Femur (tissue), 1 donor: ENCODE data around the gene PLOD1.
A peak's percentile ranks its signal among the peaks of the same experiment; 100 is the strongest.
"Not testable (repeated sequence)": the region's sequence is repeated elsewhere in the genome, so short reads cannot be mapped to it uniquely, and the experiment has no call there.

Experiments
- DNase-seq: peaks from one replicate; pipeline ENCODE4 v3.0.0-alpha.2; 2017

The PLOD1 gene

GRCh38 chr1:11913291-11913690, 21.2 kb upstream of the PLOD1 start:
- DNase-seq, result no peak

- no peak for DNase-seq
Observed at GRCh38 chr1:11914024-11914423, 20.5 kb upstream of the PLOD1 start.

- no peak for DNase-seq
Observed at GRCh38 chr1:11918799-11919519, 15.6 kb upstream of the PLOD1 start.

DNA sequence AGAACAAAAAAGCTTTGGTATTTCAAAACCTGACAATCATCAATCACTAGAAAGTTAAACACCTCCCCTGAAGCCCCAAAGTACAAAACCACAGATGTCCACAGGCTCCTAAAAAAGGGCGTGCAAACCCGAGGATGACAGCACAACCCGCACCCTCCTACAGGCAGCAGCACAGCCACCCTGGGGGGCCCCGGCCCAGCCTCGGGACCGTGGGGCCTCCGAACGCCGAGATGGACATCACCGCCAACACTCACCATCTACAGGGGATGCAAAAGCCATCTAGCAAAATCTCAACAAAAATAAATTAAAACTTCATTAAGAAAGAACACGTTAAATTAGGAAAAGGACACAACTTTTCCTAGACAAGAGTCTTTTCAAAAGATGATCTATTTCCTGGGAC, 14.9 kb upstream of the PLOD1 start:
- no peak for DNase-seq

DNA sequence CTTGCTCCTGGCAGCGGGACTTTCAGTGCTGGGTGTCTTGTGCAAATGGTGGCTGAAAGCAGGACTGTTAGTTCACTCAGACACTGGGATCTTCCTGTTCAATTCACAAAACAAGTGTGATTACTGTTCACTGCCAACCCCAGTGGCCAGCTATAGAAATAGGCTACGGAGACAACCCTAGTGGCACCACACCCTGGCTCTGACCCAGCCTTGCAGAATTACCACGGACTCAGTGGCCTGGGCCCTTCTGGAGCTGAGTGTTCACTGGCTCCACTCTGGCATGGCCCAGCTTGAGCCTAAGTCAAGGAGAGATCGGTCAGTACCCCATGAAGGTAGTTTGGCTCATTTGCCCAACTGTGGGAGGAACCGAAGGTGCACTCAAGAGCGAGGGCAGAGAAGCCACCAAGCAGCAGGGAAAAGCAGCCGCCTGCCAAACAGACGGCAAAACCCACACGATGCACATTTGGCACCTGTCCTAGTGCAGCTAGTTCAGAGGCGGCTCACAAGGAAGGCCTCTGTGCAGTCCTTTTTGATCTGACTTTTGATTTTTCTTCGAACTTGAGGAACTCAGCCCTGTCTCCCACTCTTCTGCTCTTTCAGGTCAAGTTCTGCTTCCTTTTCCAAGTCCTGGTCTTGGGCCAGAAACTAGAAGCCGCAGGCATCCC, 14.1 kb upstream of the PLOD1 start:
- no peak for DNase-seq

DNA sequence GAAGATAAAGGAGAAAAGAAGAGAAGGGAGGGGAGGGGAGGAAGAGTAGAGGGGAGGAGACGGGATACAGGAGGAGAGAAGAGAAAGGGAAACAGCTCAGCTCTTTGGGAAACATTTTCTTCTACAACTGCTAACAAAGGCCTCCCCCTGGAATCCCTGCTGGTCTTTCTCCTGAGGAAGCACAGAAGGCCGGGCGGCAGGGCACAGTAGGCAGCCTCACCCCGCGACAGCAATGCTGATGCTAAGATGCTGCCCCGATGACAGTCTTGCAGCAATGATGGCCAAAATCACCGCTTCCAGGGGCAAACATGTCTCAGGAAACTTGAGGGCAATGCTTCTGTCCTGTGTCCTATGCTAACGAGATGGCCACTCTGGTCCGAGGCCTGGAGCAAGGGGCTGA, 13.5 kb upstream of the PLOD1 start:
- no peak for DNase-seq

- no peak for DNase-seq
Observed at GRCh38 chr1:11923069-11923826, 11.3 kb upstream of the PLOD1 start.

DNA sequence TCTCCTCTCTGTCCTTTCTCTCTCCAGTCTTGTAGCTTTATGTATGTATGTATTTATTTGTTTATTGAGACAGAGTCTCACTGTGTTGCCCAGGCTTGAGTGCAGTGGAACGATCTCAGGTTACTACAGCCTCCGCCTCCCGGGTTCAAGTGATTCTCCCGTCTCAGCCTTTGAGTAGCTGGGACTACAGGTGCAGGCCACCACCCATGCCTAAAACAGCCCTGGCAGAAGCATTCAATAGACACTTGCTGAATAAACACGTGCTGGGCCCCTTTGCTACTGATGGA, 10.7 kb upstream of the PLOD1 start:
- DNase-seq, result no peak

DNA sequence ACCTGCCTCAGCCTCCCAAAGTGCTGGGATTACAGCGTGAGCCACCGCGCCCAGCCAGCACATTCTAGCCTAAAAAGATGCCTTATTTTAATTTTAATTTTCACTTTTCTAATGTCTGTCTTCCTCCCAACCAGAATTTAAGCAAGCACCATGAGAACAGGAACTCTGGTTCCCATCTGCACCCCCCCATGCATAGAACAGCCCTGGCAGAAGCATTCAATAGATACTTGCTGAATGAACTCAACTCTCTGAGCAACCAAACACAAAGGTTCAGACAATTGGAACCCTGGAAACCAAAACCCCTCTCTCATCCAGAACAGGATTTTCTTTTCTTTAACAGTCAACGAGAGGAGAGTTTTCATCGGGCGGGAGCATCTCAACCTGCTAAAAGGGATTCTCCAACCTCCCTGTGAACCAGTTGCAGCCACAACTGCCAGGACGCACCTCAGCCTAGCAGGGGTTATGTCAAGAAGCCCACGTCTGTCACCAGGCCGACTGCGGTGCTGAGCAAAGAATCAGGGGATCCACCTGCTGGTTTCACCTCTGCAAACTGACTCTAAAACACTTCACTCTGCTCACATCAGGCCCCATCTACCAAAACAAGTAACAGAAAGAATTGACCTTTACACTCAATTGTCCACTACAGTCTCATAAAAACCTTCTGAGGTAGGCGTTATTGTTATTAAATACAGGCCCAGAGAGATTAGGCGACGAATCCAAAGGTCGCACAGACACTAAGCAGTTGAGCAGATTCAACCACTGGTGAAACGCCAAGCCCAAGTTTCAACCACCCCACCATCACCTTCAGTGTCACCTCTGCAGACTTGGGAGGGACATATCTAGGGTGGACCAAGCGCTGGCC, 10.0 kb upstream of the PLOD1 start:
- DNase-seq, result no peak

DNA sequence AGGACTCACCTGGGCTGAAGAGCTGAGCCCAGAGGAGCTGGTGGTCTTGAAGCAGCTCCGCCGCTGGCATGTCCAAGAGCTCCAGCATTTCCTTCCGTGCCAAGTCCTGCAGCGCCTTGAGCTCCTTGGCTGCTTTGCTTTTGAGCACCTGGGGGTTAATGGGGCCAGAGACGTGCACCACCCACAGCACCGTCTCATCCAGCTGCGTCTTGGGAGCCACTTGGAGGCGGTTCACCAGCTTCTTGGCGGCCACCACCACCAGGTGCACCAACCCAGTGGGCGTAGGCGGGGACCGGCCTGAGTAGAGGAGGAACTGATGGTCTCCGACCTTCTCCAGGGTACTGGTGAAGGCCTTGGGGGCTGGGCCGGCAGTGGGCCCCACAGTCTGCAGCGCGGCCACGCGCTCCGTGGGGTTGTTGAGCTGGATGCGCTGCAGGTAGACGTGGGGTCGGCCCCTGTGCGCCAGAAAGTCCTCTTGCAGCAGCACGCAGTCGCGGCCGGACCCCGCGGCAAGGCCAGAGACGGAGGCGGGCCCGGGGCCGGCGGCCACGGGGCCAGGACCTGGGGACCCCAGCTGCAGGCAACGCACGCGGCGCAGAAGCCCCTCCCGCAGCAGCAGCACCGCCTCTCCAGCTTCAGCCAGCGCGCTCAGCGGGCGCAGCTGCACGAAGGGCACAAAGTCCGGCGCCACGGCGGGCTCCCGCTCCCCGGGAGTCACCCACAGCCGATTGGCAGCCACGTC, 9.2 kb upstream of the PLOD1 start:
- not testable (repeated sequence) for DNase-seq

DNA sequence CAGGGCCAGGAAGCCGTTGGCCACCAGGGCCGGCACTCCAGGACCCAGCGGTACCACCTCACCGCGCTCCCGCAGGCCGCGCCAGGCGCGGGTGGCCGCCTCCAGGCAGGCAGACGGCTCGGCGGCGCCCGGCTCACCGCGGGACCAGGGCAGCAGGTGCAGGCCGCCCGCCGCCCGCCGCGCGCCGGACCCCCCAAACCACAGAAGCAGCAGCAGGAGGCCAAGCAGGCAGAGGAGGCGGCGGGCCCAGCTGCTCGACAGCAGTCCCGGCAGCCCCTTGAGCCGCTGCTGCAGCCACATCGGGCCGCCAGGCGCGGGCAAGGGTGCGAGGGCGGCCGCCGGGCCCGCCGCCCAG, 8.6 kb upstream of the PLOD1 start:
- no peak for DNase-seq

GRCh38 chr1:11927866-11928592, 6.5 kb upstream of the PLOD1 start:
- no peak for DNase-seq

GRCh38 chr1:11929849-11930248, 4.7 kb upstream of the PLOD1 start:
- peak; percentile 88 for DNase-seq

GRCh38 chr1:11930571-11931445, 3.7 kb upstream of the PLOD1 start:
- no peak for DNase-seq

DNA sequence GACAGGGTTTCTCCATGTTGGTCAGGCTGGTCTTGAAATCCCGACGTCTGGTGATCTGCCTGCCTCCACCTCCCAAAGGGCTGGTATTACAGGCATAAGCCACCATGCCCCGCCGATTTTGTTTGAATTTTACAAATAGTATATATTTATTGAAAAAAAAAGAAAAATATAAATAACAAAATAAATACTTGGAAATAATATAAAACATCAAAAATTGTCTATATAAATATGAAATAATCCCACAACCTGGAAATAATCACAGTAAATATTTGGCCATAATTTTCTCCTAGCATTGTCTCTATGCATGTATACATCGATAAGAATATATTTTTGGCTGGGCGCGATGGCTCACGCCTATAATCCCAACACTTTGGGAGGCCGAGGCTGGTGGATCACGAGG, 2.7 kb upstream of the PLOD1 start:
- DNase-seq, result no peak

- no peak for DNase-seq
Observed at GRCh38 chr1:11935057-11935412, 518 bp downstream of the PLOD1 start.

DNA sequence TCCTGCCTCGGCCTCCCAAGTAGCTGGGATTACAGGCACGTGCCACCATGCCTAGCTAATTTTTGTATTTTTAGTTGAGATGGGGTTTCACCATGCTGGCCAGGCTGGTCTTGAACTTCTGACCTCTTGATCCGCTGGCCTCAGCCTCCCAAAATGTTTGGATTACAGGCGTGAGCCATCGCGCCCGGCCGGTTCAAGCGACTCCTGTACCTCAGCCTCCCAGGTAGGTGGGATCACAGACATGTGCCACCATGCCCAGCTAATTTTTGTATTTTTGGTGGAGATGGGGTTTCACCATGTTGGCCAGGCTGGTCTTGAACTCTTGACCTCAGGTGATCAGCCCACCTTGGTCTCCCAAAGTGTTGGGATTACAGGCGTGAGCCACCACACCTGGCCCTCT, 1.2 kb downstream of the PLOD1 start:
- not testable (repeated sequence) for DNase-seq

DNA sequence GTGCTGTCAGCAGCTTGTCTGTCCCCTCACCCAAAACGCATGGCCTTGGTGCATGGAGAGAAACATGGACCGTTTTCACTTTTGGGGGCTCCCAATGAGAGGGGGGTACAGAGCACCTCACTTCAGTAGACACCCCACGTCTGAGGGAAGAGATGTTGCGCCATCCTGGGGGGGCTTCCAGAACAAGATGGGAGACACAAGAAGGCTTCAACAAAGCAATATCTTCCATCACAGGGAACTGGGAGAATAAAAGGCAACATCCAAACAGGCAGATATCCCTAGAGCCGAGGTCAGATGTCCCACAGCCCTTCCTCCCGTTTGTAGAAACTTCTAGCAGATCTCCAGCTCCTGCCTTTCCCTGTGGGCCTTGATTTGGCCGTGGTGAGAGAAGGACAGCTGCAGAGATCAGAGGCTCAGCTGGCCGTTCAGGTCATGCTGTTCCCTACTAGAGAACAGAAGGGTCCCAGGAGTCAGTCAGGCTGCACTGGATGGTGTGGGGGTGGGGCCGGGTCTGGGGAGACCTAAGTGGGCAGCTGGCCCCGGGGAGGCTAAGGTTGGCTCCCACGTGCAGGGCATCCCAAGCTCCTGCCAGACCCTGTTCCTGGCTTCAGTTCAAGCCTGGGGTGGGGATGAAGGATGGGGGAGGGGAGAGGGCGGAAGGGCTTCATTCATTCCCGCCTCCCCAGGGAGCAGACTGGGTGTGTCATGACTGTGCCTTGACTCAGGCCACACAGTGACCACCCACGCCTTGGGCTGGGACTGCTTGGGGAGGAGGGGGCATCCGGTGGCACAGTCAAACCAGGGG, 4.4 kb downstream of the PLOD1 start:
- peak; percentile 73 for DNase-seq

GRCh38 chr1:11939794-11940193, 5.3 kb downstream of the PLOD1 start:
- DNase-seq, result not testable (repeated sequence)
